ENCODE measurements around the gene BMP7. TPM values are rescaled to one million over a fixed set of nuclear protein-coding genes. Genes with fewer than 3 reads are reported as not detected.
"Not testable (repeated sequence)": the region's sequence is repeated elsewhere in the genome, so short reads cannot be mapped to it uniquely, and the experiment has no call there.

The BMP7 gene
- polyA plus RNA-seq, 1 donor, result 3.4 TPM

DNA sequence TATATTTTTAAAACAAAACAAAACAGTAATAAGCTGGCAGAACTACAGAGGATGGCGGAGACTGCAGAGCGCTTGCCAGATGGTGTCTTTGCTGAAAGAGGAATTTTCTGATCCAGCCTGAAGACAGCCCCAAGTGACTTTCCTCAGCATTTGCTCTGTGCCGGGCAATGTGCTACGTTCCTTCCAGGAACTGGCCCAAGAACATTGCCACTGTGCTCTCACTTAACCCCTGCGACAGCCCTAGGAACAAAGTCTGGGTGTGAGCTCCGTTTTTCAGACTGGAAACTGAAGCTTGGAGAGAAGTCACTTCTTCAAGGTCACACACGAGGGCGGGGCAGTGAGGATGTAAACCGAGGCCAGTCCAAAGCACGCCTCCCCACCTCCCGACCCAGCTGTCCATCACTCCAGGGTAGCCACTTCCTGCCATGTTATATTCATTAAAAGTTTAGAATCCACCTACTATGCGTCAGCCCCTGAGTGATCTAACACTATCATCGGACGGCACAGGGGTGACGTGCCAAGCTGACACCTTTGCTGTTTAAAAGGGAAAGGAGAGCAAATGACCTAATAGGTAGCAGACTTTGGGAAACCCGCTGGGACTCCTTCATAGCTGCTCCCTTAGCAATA is 22.3 kb upstream of the BMP7 start:
- DNase-seq (ENCODE audit: low read depth), result no peak

DNA sequence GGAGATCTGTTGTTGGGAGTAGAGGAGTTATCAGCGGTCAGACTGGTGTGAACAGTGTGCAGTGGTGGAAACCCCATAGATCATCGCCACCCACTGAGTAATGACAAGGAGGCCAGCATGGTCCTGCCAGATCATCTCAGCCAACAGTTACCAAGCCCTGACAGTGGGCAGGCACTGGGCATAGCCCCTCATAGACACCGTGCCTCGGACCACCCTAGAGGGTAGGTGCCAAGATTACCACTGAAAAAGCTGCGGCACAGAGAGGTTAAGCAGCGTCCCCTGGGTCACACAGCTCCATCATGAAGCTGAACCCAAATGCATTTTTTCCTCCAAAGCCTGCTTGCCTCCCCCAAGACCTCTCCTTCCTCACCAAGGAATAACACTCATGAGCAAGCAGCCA is 21.5 kb upstream of the BMP7 start:
- DNase-seq (ENCODE audit: low read depth), result no peak

DNA sequence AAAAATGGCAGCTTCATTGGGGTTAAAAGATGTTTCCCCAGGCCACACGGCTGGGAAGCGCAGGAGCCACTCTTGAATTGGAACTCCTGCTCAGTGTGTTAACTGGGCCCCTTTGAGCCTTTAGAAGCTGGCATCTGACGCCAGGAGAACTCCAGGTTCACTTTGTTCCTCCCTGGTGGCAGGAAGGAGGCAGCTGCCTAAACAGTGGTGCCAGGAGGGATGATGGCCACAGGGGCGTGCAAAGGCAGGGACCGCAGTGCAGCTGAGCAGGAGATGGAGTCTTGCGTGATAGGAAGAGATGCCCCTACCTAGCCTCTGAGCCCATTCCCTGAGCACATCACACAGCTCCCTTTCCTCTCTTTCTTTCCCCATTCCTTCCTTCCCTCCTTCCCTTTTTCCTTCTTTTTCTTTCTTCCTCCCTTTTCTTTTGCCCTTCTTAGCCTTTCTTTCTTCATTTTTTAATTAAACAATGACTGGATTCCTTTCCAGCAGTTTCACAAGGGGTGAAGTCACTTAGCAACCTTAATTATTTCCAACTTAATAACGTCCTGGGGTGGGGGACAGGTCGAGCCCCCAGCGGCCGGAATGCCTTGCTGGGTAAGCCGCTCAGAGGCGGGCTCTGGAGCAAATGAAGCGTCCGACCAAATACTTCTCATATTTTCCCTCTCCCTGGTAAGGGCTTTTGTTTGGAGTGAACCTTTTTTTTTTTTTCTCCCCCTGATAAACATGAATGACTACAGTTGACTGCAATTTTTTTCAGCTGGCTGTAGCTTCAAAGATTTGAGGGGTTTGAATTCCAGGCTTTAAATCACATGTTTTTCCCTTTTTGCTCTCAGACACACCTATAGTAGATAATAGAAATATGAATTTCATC is 20.8 kb upstream of the BMP7 start:
- no peak for DNase-seq (ENCODE audit: low read depth)

DNA sequence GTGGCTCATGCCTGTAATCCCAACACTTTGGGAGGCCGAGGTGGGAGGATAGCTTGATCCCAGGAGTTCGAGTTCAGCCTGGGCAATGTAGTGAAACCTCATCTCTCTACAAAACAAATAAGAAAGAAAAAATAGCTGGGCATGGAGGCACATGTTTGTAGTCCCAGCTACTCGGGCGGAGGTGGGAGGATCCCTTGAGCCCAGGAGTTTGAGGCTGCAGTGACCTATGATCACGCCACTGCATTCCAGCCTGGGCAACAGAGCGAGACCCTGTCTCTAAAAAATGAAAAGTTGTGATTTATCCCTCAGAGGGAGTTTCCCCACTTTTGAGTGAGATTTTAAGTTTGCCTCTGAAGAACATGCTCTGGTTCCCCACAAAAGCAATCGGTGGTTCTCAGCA is 17.4 kb upstream of the BMP7 start:
- no peak for DNase-seq (ENCODE audit: low read depth)

- no peak for DNase-seq (ENCODE audit: low read depth)
Measured at GRCh38 chr20:57282670-57283361, 16.4 kb upstream of the BMP7 start.

GRCh38 chr20:57281900-57282299 is 15.5 kb upstream of the BMP7 start:
- no peak for DNase-seq (ENCODE audit: low read depth)

GRCh38 chr20:57280221-57280620 is 13.8 kb upstream of the BMP7 start:
- no peak for DNase-seq (ENCODE audit: low read depth)

DNA sequence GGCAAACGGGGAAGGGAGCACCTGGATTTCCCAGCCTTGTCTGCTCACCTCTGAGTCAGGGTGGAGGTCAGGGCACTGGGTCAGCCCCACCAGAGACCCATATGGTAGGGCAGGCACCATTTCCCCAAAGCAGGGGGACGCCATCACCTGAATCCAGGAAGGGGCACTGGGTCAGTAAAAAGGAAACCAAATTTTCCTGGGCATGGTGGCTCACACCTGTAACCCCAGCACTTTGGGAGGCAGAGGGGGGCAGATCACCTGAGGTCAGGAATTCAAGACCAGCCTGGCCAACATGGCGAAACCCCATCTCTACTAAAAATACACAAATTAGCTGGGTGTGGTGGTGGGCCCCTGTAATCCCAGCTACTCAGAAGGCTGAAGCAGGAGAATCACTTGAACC is 13.1 kb upstream of the BMP7 start:
- DNase-seq (ENCODE audit: low read depth), result not testable (repeated sequence)

- no peak for DNase-seq (ENCODE audit: low read depth)
Measured at GRCh38 chr20:57278457-57278856, 12.0 kb upstream of the BMP7 start.

- no peak for DNase-seq (ENCODE audit: low read depth)
Measured at GRCh38 chr20:57277398-57278105, 11.1 kb upstream of the BMP7 start.

- no peak for DNase-seq (ENCODE audit: low read depth)
Measured at GRCh38 chr20:57276221-57276620, 9.8 kb upstream of the BMP7 start.

- DNase-seq (ENCODE audit: low read depth), result no peak
Measured at GRCh38 chr20:57275813-57276212, 9.4 kb upstream of the BMP7 start.

- no peak for DNase-seq (ENCODE audit: low read depth)
Measured at GRCh38 chr20:57275334-57275733, 8.9 kb upstream of the BMP7 start.

GRCh38 chr20:57274846-57275245 is 8.4 kb upstream of the BMP7 start:
- no peak for DNase-seq (ENCODE audit: low read depth)

GRCh38 chr20:57274299-57274698 is 7.9 kb upstream of the BMP7 start:
- DNase-seq (ENCODE audit: low read depth), result no peak

DNA sequence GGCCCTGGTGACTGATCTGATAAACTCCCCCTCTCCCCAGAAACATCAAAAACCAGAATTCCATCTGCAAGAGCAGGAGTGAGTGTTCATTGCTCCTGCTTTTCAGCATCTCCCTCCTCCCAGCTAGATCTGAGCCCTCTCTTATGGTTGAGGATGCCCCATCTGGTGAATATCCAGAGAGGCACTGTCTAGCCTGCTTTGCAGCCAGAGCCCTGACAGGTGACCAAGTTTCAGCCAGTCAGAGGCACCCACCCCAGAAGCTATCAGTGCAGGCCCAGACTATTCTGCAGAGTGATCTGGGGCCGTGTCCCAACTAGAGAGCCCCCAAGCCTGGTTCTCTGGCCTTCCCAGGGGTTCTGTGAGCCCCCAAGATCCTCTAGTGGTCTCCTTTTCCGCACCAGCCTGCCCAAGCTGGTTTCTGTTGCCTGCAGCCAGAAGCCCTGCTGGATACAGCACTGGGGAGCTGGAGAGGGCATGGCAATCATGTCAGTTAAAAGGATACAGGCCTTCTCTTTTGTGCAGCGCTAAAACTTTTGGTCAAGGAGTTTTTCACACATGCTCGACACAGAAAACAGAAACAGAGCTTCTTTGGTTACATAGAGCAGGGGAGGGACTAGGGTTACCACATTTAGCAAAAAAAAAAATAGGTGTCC is 6.6 kb upstream of the BMP7 start:
- DNase-seq (ENCODE audit: low read depth), result no peak

DNA sequence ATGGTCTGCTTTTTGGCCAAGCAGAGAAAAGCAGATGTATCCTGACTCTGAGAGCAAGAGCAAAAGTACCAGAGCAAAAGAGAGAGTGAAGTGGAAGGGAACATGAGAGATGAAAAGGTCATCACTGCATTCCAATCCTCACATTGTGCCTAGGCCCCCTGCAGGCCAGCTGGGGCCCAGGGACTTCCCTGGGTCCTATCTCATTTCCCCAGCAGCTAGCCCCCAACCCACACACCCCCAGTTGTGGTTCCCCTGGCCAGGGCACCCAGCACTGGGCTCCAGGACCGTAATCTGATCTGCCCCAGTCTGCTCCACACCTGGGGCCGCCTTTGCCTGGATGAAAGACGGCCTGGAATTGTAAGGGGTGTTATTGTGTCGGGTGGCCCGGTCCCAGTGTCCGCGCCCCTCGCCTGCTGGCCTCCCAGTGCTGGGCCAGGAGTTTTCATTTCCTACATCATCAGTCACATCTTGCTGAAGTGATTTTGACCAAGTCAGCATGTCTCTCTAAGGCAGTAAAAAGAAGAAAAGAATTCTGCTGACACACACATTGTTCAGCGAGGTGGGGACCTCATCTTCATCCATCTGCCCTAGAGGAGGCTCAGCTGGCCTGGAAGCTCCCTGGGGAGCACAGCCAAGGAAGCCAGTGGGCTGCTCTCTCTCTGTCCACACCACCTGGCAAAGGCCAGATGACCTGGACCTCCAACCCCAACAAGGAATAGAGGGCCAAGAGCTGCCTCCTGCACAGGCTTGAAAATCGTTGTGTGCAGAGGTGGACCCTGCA is 4.0 kb upstream of the BMP7 start:
- no peak for DNase-seq (ENCODE audit: low read depth)

- no peak for DNase-seq (ENCODE audit: low read depth)
Measured at GRCh38 chr20:57269148-57269984, 2.9 kb upstream of the BMP7 start.

GRCh38 chr20:57268399-57269076 is 2.1 kb upstream of the BMP7 start:
- no peak for DNase-seq (ENCODE audit: low read depth)

All from forelimb muscle (tissue), 1 donor.